GDM1 (cell line): ENCODE measurements around the gene RMI2.
"Not testable (repeated sequence)": the region's sequence is repeated elsewhere in the genome, so short reads cannot be mapped to it uniquely, and the experiment has no call there.

Experiments used
- DNase-seq: peaks from one replicate; lab custom pipeline; 2025; lab: John Stamatoyannopoulos, UW

Gene RMI2

DNA sequence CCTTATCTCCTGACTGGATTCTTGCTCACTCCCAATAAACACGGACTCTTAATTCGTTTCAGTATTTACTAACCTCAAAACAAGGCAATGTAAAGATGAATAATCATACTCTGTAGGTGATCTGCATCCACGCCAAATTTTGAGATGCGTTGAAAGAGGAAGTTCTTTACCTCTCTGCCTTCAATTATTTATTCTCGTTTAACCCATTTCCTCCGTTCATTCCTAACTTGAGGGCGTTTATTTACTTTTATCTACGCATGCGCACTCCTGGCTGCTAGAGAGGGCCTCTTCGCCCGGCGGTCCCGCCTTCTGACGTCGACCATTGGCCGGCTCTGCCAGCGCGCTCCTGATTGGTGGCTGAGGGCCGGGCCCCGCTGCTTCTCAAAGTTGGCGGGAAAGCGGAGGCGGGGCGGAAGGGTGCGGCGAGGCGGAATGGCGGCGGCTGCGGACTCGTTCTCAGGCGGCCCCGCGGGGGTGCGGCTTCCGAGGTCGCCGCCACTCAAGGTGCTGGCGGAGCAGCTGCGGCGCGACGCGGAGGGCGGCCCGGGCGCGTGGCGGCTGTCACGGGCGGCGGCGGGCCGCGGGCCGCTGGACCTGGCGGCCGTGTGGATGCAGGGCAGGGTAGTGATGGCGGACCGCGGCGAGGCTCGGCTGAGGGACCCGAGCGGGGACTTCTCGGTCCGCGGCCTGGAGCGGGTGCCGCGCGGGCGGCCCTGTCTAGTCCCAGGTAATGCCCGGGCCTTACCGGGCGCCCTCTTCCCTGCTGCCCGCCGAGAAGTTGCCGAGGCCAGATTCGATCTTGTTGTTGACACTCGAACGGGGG is at the start of gene RMI2:
Gene RMI2, plus strand, starts transcription at position 420 of the 823 bp plus-strand sequence. Its CDS starts 13 bp downstream, at position 433.
- peak; percentile 93 for DNase-seq

DNA sequence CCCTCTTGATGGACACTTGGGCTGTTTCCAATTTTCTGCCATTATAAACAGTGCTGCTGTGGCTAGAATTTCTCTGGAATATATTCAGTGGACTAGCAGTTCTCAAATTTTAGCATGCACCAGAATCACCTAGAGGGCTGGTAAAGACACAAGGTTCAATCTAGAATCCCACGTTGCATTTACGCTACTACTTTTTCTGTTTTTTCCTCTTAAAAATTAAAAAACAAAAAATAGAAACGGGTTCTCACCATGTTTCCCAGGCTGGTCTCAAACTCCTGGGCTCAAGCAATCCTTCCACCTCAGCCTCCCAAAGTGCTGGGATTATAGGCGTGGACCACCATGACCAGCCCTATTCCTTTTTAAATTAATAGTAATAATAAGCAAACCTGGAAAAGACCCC is 49.6 kb upstream of the RMI2 start:
- DNase-seq, result no peak

DNA sequence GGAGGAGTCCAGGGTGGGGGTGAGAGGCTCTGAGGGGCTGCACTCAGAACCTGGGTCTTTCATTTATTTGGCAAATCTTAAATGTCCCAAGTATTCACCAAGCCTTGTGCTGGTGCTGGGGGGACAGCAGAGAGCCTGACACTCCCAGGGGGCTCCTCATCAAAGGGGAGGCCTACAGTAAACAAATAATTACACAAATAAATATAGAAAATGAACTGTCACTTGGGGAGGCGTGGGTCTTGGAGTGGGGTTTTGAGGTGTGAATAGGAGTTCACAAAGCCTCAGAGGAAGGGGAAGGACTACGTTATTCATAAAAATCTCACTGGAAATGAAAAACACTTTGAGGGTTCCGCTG is 48.9 kb upstream of the RMI2 start:
- DNase-seq, result no peak

DNA sequence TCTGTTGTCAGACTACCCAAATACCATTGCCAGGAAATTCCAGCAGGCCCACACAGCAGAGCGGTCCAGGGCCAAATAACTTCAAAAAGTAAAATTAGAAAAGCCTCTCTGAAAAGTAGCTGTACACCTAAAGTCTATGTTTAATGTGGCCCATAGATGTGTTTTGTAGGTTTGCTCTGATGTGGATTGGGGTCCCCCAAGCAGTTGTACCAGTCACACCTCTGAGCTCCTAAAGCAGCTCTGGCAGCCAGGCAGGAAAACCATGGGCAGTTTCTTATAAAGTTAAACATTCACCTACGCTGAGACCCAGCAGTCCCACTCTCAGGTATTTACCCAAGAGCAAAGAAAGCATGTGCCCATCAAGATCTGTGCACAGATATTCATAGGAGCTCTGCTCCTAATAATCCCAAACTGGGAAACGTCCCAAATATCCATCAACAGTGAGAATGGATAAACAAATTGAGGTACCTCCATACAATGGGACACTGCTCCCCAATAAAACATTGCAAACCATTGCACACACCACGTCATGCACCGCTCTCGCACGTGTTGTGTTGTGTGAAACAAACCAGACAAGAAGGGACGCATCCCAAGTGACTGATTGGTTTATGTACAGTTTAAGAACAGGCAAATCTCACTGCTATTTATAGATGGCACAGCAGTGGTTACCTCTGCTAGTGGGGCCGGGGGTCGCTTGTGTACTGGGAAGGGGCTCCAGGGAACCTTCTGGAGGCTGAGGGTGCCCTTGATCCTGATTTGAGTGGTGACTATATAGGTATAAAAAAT is 48.4 kb upstream of the RMI2 start:
- DNase-seq, result no peak

DNA sequence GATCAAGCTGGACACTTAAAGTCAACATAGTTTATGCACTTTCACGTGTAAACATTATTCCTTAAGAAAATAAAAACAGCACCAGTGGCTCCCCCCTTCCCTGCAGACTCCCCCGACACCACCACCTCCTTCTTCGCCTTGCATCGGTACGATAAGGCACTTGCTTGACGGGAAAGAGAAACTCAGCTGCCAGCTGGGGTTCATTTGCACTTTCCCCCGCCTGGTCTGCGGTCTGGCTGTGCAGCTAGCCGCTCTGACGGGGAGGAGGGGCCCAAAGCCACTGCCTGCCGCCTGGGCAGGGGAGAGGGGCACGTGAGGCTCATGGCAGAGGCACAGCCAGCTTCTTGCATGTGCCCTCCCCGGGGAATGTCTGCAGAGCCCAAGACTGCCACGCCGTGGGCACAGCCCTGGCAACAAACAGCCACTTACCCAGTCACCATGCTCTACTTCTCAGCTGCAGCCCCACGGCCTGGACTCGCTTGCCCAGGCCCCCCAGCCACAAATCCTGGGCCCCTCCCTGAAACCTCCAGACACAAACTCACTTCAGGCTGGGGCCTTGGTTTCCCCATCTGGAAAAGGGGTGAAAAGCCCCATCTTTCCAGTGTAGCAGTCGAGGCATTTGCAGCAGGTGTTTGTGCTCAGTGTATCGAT is 47.6 kb upstream of the RMI2 start:
- DNase-seq, result peak; percentile 86

DNA sequence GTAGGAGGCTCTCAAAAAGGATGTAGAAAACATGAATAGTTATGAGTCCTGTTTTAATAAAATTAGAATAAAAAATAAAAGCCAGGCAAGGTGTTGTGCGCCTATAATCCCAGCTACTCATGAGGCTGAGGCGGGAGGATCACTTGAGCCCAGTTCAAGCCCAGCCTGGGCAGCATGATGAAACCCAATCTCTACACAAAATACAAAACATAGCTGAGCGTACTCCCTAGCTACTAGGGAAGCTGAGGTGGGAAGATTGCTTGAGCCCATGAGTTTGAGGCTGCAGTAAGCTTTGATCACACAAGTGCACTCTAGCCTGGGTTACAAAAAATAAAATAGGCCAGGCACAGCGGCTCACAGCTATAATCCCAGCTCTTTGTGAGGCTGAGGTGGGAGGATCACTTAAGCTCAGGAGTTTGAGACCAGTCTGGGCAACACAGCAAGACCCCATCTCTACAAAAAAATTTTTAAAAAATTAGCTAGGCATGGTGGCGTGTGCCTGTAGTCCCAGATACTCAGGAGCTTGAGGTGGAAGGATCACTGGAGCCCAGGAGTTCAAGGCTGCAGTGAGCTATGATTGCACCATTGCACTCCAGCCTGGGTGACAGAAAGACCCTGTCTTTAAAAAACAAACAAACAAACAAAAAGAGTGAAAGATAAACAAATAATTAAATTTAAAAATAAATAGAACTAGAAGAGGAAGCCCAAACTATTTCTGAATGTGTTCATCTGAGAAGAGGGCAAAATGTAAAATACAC is 46.9 kb upstream of the RMI2 start:
- no peak for DNase-seq

DNA sequence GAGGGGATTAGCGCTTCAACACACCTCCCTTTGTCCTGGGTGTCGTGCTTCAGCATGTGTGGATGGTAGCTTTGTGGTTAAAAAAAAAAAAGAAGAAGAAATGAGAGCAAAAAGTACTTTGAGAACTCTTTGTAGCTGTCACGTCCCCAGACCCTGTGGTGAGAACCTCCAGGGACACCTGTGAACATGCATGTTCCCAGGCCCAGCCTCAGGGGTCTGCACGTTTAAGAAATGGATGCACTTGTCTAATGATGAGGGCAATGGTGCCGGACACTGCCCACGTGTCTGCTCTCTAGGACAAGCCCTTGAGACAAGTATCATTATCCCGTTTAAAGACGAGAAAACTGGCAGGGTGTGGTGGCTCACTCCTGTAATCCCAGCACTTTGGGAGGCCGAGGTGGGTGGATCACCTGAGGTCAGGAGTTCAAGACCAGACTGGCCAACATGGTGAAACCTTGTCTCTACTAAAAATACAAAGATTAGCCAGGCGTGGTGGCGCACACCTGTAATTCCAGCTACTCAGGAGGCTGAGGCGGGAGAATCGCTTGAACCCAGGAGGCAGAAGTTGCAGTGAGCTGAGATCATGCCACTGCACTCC is 46.2 kb upstream of the RMI2 start:
- DNase-seq, result not testable (repeated sequence)

DNA sequence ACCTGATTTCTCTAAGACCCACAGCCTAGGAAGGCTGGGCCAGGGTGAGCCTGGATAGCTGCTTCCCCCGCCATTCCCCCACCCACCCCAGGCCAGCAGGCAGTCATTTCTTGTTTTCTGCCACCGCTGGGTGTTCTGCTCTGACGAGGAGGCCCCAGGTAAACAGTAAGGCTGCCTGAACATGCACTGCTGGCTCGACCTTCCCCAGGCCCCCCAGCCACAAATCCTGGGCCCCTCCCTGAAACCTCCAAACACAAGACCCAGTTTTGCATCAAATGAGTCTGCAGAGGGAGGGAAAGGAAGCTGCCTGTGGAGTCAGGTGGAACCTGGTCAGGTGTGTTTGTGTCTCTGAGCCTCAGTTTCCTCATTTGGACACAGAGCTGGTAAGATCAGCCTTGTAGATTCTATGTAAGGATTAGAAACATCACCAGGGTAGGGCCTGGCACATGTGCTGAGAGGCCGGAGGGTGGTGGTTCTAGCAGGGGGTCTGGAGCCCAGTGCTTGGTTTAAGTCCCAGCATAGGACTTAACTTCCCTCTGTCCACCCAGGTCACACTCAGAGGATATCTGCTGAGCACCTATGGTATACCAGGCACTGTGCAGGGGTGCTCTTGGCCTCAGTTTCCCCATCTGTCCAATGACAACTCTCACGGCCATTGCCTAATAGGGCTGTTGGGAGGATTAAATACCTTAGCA is 45.2 kb upstream of the RMI2 start:
- DNase-seq, result no peak

DNA sequence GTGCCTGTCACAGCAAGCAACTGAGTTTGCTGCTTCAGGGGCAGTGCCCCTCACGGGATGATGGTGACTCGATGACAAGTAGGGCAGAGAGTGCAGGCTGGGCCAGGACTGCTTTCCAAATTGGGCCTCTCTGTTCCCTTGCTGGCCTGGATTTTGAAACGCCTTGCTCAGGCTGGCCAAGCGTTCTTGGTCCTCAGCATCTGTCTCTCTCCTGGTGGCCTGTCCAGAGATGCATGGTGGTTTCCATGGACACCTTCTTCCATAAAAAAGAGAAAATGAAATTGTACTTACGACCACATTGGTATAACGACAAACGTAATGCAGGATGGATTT is 44.7 kb upstream of the RMI2 start:
- DNase-seq, result no peak

DNA sequence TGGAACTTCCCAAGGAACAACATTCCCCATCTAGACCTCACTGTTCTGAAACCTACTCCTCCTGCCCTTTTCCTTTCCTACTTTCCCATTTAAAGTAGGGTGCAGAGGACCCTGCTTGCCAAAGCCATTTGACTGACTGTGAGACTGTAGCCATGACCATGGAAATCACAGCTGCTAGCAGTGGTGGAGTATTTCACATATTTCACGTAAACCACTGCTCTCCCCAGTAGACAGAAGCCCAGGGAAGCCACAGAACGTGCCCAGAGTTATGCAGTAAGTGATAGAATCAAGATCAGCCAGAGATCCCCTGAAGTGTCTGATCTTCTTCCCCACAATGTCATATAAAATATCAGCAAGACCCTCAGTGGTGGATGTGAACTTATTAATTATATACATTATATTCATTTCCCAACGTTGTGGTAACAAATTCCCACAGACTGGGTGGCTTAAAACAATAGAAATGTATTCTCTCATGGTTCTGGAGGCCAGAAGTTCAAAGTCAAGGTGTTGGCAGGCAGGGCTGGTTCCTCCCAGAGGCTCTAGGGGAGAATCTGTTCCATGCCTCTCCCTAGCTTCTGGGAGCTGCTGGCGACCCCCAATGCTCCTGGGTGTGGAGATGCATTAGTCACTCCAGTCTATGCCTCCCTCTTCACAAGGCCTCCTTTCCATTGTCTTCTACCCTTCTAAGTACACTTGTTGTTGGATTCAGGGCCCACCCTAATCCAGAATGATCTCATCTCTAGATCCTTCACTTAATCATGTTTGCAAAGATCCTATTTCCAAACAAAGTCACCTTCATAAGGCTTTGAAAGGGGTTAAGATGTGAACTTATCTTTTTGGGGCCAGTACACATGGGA is 43.4 kb upstream of the RMI2 start:
- no peak for DNase-seq

DNA sequence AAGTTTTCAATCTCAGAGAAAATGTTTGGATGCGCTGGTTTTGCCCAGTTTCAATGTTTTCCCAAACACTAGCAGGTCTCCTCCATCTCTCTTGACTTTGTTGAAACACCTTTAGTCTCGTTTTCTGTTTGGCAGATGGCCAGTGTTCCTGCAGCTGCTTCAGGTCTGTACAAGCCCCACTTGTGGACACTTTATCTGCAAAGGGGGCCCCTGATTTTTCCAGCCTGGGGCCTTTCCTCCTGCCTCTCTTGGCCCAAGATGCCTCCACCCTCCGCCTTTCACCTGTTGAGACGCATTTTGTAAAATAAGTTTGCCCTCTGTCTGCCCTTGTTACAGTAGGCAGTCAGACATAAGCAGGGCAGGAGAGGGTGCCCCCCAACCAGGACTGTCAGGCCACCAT is 42.3 kb upstream of the RMI2 start:
- no peak for DNase-seq

DNA sequence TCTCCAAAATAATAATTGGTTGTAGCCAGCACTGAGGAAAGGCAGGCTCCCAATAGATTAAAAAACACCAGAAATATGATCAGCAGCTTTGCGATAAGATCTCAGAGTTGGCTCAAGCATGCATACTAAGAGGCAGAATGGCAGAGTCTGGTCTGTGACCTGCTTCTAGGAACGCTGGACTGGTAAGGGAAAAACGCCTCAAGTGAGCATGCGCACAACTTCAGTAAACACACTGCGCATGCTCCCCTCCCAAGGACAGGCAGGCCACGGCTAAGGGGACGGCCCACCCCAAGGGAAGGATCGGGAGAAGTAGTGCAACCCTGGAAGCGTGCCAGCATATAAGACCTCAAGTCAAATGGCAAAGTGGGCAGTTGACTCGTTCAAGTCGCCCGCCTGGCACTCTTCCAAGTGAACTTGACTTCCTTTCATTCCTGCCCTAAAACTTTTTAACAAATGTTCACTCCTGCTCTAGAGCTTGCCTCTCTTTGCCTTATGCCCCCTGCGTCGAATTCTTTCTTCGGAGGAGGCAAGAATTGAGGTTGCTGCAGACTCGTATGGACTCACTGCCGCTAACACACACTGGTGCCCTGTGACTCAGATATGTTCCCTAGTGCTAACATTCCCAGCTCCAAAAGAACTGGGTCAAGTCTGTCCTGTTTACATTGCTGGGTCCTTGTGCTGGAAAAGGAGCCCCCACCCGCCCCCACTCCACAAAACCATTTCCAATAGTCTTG is 41.7 kb upstream of the RMI2 start:
- no peak for DNase-seq

DNA sequence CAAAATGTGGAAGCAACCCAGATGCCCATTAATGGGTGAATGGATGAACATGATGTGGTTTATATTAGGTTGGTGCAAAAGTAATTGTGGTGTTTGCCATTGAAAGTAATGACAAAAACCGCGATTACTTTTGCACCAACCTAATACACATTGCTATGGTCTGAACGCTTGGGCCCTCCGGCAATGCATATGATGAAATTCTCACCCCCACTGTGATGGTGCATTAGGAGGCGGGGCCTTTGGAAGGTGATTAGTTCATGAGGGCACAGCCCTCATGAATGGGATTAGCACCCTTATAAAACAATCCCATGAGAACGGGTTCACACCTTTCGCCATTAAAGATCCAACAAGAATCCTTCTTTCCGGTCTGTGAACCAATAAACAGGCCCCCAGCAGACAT is 38.9 kb upstream of the RMI2 start:
- DNase-seq, result no peak

DNA sequence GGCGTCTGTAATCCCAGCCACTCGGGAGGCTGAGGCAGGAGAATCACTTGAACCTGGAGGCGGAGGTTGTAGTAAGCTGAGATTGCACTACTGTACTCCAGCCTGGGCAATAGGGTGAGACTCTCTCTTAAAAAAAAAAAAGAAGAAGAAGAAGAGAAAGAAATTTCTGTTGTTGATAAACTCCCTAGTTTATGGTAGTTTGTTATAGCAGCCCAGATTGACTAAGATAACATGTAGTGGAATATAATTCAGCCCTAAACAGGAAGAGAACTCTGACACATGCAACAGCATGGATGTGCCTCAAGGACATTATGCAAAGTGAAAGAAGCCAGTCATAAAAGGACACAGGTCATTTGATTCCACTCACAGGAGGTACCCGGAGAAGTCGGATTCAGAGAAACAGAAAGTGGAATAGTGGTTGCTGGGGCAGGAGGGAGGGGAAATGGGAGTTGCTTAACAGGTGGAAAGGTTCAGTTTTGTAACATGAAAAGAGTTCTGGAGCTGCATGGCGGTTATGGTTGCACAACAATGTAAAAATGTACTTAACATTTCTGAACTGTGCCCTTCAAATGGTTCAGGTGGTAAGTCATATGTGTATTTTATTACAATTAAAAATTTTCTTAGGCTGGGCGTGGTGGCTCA is 38.1 kb upstream of the RMI2 start:
- DNase-seq, result no peak

DNA sequence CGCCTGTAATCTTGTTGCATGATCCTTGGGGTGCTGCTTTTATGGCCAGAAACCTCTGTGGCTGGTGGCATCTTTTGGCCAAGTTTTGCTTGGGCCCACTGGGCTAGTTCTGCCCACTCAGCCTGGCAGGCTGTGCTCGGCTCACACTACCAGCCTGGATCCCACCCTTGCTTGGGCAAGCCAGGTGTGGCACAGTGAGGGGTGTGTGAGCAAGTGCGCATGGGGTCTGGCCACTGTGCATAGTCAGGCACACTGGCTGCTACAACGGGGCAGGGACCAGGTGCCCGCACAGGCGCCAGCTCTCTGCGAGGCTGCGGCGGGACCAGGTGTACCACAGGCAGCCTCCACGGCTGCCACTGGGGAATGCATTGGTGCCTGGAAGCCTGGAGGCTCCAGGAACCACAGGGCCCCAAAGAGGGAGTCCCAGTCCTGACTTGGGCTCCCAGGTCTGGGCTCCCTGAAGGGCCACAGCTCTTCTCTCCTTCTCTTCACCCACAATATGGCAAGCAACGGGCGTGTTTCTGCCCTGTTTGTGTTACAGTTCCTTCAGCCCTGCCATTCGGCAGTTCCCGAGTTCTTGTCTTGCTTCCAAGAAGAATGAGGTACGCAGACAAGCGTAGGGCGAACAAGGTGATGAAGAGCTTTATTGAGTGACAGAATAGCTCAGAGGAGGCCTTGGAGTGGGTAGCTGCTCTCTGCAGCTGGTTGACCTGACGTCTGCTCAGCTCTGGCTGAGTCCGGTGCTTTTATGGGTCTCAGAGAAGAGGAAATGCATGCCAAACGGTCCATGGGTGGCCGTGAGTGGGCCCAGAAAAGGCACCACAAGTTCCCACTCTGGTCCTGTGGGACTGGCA is 37.4 kb upstream of the RMI2 start:
- DNase-seq, result no peak

DNA sequence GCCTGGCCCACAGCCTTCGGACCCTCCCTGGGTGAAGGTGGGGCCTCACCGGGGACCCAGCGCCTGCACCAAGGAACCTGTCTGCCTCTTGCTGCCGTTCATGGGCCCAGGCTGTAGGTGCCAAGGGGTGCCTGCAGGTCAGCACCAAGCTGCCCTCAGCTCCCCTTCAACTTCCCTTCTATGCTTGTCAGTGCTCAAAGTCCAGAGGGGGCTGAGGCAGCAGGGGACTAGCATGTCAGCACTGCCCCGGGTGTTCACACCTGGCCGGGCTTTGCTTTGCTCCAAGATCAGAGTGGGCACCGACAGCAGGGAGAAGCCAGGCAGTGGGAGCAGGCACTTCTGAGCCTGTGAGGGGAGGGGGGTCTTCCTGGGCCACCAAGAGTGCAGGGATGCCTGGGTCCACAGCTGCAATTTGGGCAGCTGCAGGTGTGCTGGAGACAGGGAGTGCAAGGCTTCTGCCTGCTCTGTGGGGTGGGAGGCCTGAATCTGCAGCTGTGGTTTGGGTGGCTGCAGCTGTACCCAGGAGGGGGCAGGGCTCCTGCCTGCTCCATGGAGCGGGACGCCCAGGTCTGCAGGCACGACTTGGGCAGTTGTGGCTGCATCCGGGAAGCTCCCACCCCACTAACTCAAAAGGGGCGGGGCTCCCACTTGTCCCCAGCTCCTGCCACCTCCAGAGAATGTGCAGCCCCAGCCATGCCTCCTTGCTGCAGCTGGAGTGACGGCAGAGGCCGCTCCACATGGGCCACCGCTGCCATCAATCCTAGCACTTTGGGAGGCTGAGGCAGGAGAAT is 36.6 kb upstream of the RMI2 start:
- DNase-seq, result no peak

DNA sequence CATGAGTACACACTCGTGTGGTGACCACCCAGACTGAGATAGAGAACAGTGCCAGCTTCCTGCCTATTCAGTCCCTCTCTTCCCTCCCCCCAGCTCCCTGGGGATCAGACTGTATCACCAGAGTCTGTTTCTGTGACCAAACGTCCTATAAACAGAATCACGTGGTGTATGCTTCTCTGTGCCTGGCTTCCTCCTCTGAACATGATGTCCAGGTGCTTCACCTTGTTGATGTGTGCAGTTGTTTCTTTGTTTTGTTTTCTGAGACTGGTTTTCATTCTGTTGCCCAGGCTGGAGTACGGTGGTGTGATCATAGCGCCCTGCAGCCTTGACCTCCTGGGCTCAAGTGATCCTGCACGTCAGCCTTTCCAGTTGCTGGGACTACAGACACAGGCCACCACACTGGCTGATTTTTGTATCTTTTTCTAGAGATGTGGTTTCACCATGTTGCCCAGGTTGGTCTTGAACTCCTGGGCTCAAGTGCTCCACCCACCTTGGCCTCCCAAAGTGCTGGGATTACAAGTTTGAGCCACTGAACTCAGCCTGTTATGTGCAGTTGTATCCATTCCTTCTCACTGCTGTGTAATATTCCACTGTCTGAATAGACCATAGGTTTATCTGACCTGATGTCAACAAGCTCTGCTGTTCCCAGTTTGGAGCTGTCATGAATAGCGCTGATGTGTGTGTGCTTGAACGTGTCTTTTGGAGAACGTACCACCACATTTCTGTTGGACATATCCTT is 35.2 kb upstream of the RMI2 start:
- DNase-seq, result no peak
